ENCODE measurements around the gene CEACAM21. TPM values are rescaled to one million over a fixed set of nuclear protein-coding genes. Genes with fewer than 3 reads are reported as not detected.

Gene CEACAM21
- total and polyA plus RNA-seq, 8 donors = 0.63 to 6.1 (median 2.0) TPM; not detected in 5

DNA sequence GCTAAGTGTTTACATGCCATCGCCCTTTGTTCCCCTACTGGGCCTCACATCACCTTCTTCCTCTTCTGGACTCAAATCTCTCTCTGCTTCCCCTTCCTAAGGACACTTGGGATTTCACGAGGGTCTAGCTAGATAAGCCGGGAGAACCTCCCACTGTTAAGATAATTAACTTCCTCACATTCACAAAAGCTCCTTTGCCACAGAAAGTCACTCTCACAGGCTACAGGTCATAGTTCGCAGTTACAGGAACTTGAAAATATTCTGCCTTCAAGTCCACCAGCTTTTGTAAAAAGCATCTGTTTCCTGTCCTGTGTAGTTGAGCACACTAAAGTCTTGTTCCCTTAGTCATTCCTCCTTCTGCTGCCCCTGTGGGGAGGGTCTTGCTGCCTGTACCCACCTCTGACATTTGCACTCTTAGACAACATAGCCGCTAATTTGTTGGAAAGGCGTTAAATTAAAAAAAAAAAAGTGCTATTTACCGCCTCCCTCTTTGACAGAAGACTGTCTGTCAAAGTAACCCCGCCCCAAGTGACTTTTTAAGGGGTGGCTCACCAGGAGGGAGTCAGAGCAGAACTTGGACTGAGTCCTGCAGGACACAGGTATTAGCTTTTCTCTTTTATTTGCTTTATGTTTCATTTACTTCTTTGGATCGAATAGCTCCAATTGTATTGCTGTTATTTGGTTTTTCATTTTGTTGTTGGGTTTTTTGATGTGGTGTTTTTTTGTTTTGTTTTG, 26.8 kb upstream of the CEACAM21 start:
- peaks cover 0 to 10% (median 5%) of the 10 kb centered on the region in 4 donors for H3K9me3 ChIP-seq
- peak overlapping the region; percentile 49 to 71 (median 58) for H3K27ac ChIP-seq
- peak overlapping the region in 2 of 4 donors; percentile 24 to 26 for H3K4me3 ChIP-seq
- DNase-seq = peak; percentile 43 to 59
- H3K27me3 ChIP-seq = peaks cover 0 to 32% (median 3%) of the 10 kb centered on the region in 3 donors
- no peak for TF ChIP-seq EP300 (IDR thresholded peaks at IDR 0.05)
- peak in 2 of 3 donors; percentile 66 to 70 for TF ChIP-seq POLR2AphosphoS5 (IDR thresholded peaks at IDR 0.05)
- TF ChIP-seq POLR2A (IDR thresholded peaks at IDR 0.05) = peak in 1 of 4 donors; percentile 18
- TF ChIP-seq, protein P1, sequence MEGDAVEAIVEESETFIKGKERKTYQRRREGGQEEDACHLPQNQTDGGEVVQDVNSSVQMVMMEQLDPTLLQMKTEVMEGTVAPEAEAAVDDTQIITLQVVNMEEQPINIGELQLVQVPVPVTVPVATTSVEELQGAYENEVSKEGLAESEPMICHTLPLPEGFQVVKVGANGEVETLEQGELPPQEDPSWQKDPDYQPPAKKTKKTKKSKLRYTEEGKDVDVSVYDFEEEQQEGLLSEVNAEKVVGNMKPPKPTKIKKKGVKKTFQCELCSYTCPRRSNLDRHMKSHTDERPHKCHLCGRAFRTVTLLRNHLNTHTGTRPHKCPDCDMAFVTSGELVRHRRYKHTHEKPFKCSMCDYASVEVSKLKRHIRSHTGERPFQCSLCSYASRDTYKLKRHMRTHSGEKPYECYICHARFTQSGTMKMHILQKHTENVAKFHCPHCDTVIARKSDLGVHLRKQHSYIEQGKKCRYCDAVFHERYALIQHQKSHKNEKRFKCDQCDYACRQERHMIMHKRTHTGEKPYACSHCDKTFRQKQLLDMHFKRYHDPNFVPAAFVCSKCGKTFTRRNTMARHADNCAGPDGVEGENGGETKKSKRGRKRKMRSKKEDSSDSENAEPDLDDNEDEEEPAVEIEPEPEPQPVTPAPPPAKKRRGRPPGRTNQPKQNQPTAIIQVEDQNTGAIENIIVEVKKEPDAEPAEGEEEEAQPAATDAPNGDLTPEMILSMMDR (IDR thresholded peaks at IDR 0.05) = no peak
- H3K4me1 ChIP-seq = peaks cover 0 to 17% (median 0%) of the 10 kb centered on the region in 4 donors
- no peaks in the 10 kb centered on the region for H3K36me3 ChIP-seq
- intact Hi-C loops (cut with DNase I; ENCODE audit: low total_unique reads) = no loop called here
- WGBS, 5 donors = 14 to 18% (median 16%) methylated on average over 9 of the region's 9 CpGs

DNA sequence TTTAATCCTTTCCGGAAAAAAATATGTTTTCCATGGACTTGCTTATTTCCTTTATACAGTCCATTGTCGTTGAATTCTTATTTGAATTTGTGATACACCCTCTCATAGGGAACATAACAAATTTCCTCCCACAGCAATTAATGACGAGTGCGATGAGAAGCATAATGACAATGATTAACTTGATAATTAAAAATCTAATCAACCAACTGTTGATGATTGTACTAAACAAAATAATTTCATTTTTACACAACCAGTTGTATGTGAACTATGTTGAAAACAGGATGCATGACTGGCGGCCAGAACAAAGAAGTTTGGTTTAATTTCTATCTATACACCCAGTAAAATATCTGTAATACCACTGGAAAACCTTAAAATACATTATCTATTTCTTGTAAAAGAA, 26.1 kb upstream of the CEACAM21 start:
- peaks cover 0 to 11% (median 5%) of the 10 kb centered on the region in 4 donors for H3K9me3 ChIP-seq
- no peak for DNase-seq
- WGBS, 5 donors = 60 to 76% (median 69%) methylated on average over 5 of the region's 5 CpGs
- no peaks in the 10 kb centered on the region for H3K36me3 ChIP-seq
- H3K27ac ChIP-seq = peak overlapping the region in 4 of 5 donors; percentile 49 to 71 (median 58)
- TF ChIP-seq, protein P1 (IDR thresholded peaks at IDR 0.05) = no peak
- TF ChIP-seq EP300 (IDR thresholded peaks at IDR 0.05) (no peak), POLR2A (IDR thresholded peaks at IDR 0.05) (no peak)
- intact Hi-C loops (cut with DNase I; ENCODE audit: low total_unique reads) = no loop called here
- peaks cover 0 to 17% (median 0%) of the 10 kb centered on the region in 4 donors for H3K4me1 ChIP-seq
- peak overlapping the region in 3 of 4 donors; percentile 24 to 42 (median 26) for H3K4me3 ChIP-seq
- peaks cover 0 to 32% (median 3%) of the 10 kb centered on the region in 3 donors for H3K27me3 ChIP-seq

DNA sequence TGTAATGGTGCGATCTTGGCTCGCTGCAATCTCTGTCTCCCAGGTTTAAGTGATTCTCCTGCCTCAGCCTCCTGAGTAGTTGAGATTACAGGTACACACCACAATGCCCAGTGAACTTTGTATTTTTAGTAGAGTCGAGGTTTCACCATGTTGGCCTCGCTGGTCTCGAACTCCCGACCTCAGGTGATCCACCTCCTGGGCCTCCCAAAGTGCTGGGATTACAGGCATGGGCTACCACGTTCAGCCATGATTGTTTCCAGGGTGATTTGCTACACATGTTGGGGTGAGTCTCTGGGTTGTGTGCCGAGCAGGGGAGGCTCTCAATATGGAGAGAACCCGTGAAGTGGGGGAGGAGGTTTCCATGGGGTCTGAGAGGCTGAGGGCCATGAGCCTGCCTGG, 24.8 kb upstream of the CEACAM21 start:
- no peaks in the 10 kb centered on the region for H3K36me3 ChIP-seq
- intact Hi-C loops (cut with DNase I; ENCODE audit: low total_unique reads) = no loop called here
- peak overlapping the region; percentile 10 to 62 (median 57) for H3K27ac ChIP-seq
- H3K9me3 ChIP-seq = peaks cover 0 to 11% (median 5%) of the 10 kb centered on the region in 4 donors
- no peak for DNase-seq
- peak overlapping the region in 3 of 4 donors; percentile 1 to 18 (median 5) for H3K4me3 ChIP-seq
- TF ChIP-seq, protein P1 (IDR thresholded peaks at IDR 0.05) = no peak
- no peak for TF ChIP-seq EP300 (IDR thresholded peaks at IDR 0.05)
- TF ChIP-seq POLR2AphosphoS5 (IDR thresholded peaks at IDR 0.05) = no peak
- TF ChIP-seq POLR2A (IDR thresholded peaks at IDR 0.05) = no peak
- peaks cover 0 to 35% (median 11%) of the 10 kb centered on the region in 3 donors for H3K27me3 ChIP-seq
- peaks cover 0 to 7% (median 0%) of the 10 kb centered on the region in 4 donors for H3K4me1 ChIP-seq
- 69 to 86% (median 81%) methylated on average over 8 to 9 of the region's 9 CpGs for WGBS, 5 donors

DNA sequence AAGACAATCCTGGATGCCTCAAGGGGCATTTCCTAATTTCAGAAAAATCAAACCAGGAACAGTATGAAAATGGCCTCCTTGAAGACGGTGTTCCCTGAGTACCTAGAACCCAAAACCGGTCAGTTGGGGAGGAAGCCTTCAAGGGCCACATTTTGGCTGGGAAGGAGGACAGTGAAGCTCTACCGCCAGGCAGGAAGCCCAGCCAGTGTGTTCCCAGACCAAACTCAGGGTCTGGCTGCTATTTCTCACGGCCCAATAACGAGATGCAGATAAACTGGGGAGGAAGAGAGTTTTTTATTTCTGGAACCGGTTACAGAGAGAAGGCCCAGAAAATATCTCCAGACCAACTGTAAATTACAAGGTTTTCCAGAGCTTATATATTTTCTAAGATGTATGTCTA, 24.3 kb upstream of the CEACAM21 start:
- 56 to 73% (median 61%) methylated on average over 6 of the region's 6 CpGs for WGBS, 5 donors
- peaks cover 0 to 11% (median 5%) of the 10 kb centered on the region in 4 donors for H3K9me3 ChIP-seq
- TF ChIP-seq, protein P1 (IDR thresholded peaks at IDR 0.05) = no peak
- TF ChIP-seq EP300 (IDR thresholded peaks at IDR 0.05) (no peak), POLR2A (IDR thresholded peaks at IDR 0.05) (no peak), POLR2AphosphoS5 (IDR thresholded peaks at IDR 0.05) (no peak)
- peak overlapping the region in 3 of 4 donors; percentile 1 to 18 (median 2) for H3K4me3 ChIP-seq
- H3K4me1 ChIP-seq = peaks cover 0 to 2% (median 0%) of the 10 kb centered on the region in 4 donors
- H3K27me3 ChIP-seq = peaks cover 0 to 30% (median 8%) of the 10 kb centered on the region in 3 donors
- H3K36me3 ChIP-seq = no peaks in the 10 kb centered on the region
- no peak for DNase-seq
- H3K27ac ChIP-seq = peak overlapping the region; percentile 20 to 62 (median 58)
- intact Hi-C loops (cut with DNase I; ENCODE audit: low total_unique reads) = no loop called here
